AG09309 (cell line): ENCODE results near the gene PEX6.

Experiments used
- DNase-seq: peaks from one replicate; pipeline ENCODE4 v3.0.0-alpha.2; 2010; ENCODE audit warnings: low read depth
- H3K4me3 ChIP-seq: 2 replicates; pipeline ENCODE4 v1.5.1; 2011; ENCODE audit warnings: mild to moderate bottlenecking, low read depth, low read length, moderate library complexity; ENCODE audit not compliant: control insufficient read depth
- CTCF ChIP-seq: IDR thresholded peaks from 2 replicates; pipeline ENCODE4 v1.5.1; 2011; ENCODE audit warnings: mild to moderate bottlenecking, low read depth, low read length, inconsistent platforms; ENCODE audit not compliant: insufficient read depth, control insufficient read depth; ENCODE audit errors: missing control alignments

The PEX6 gene

GRCh38 chr6:42984001-42984923 lies 5.3 kb upstream of the PEX6 start, which contains the start of gene PPP2R5D:
PPP2R5D (plus strand) TSS chr6:42984570; CDS start chr6:42984678, 108 bp downstream.
- peak; percentile 95 for DNase-seq
- TF ChIP-seq CTCF, result no peak
- H3K4me3 ChIP-seq, result peak within 1 kb of the TSS; percentile 68

- DNase-seq, result no peak
- no peak overlapping the region for H3K4me3 ChIP-seq
- no peak for TF ChIP-seq CTCF
These were observed 2.9 kb upstream of the PEX6 start for GRCh38 chr6:42981836-42982235.

- peak overlapping the region; percentile 94 for H3K4me3 ChIP-seq
- no peak for DNase-seq
- TF ChIP-seq CTCF, result no peak
These were observed 669 bp upstream of the PEX6 start for GRCh38 chr6:42979523-42980177.

GRCh38 chr6:42978487-42978838 lies 518 bp downstream of the PEX6 start:
- peak overlapping the region; percentile 94 for H3K4me3 ChIP-seq
- DNase-seq, result no peak
- no peak for TF ChIP-seq CTCF

GRCh38 chr6:42974919-42975505 lies 4.0 kb downstream of the PEX6 start:
- no peak overlapping the region for H3K4me3 ChIP-seq
- DNase-seq, result no peak
- no peak for TF ChIP-seq CTCF

- no peak overlapping the region for H3K4me3 ChIP-seq
- no peak for TF ChIP-seq CTCF
These were observed 5.1 kb downstream of the PEX6 start for GRCh38 chr6:42973926-42974325.

More at GRCh38 chr6:42973926-42974325, 5.1 kb downstream of the PEX6 start:
- DNase-seq, result no peak
